Renal cortex interstitium (tissue), 15 donors: ENCODE measurements around the gene OR6C2. TPM values are rescaled to one million over a fixed set of nuclear protein-coding genes. Genes with fewer than 3 reads are reported as not detected.
"Not testable (repeated sequence)": the region's sequence is repeated elsewhere in the genome, so short reads cannot be mapped to it uniquely, and the experiment has no call there.

Experiments used
- DNase-seq, 11 donors: peaks; one replicate each; pipeline ENCODE4 v3.0.0-alpha.2; 2013; ENCODE audit warnings: low read depth in 9 of 11, low spot score in 4 of 11; ENCODE audit errors: extremely low read depth in 1 of 11
- long read RNA-seq, 16 experiments: transcript quantifications; one replicate each; lab custom pipeline, GENCODE V29; 2026
- polyA plus RNA-seq, 3 donors: library from polyadenylated mRNA; unstranded; fragments of 120-200 nt; gene quantifications; one replicate each; pipeline ENCODE4 v1.2.1, GENCODE V29; 2013; ENCODE audit not compliant: insufficient read length in 3 of 3

OR6C2 gene
- polyA plus RNA-seq: not detected
- long read RNA-seq, donor 1: 0 reads
- long read RNA-seq, donor 2: 0 reads
- long read RNA-seq, donor 3: 0 reads
- long read RNA-seq, donor 4: 0 reads
- long read RNA-seq, donor 5: 0 reads
- long read RNA-seq, donor 6: 0 reads
- long read RNA-seq, donor 7: 0 reads
- long read RNA-seq, donor 8: 0 reads
- long read RNA-seq, donor 9: 0 reads
- long read RNA-seq, donor 10: 0 reads
- long read RNA-seq, donor 11: 0 reads
- long read RNA-seq, donor 12: 0 reads
- long read RNA-seq, donor 13: 0 reads
- long read RNA-seq, donor 14: 0 reads
- long read RNA-seq, donor 15: 0 reads
- long read RNA-seq, donor 16: 0 reads

DNA sequence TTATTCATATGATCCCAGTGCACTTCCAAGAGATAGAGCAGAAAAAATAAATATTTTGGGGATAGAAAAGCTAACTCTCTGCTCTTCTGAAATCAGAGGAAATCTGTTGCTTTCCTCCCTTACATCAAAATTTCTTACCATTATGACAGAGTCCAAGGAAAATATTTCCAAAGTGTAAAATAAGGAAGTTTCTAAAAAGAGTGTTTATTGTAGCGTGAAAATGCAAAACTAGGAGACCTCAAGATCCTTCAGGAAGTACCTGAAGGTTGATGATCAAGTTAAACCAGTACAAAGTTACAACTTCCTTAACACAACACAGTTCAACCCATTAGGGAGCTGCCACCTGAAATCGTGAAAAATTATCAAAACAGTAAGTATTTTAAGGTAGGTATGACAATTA lies at the start of gene OR6C2:
Gene OR6C2, plus strand, starts transcription at position 301 of the 400 bp plus-strand sequence. CDS start 8,138 bp downstream, outside the sequence.
- peak in 1 of 11 donors; percentile 1 for DNase-seq

DNA sequence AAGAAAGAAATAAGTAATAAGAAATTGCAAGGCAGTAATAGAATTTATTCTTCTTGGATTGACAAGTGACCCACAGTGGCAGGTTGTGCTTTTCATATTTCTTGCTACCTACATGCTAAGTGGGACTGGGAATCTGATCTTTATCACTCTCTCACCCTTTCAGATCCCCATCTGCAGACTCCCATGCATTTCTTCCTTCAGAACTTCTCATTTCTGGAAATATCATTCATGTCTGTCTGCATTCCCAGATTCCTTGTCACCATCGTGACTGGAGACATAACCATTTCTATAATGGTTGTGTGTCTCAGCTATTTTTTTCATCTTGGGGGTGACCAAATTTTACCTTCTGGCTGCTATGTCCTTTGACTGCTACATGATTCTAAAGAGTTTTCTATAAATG lies 47.5 kb upstream of the OR6C2 start:
- no peak for DNase-seq

DNA sequence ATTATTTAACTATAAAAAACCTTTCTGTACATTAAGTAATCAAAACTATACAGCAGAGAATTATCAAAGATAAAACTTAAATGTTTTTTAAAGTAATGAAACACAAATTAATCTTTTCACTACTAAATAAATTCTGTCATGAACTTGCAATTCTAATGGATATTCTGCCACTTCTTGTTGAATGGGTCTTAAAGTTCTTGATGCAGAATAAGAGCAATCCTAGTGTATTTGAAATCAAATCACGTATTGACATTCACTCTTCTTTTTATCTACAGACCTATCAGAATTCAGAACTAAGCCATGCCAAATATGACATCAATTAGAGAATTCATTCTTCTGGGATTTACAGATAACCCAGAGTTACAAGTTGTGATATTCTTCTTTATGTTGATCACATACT lies 43.6 kb upstream of the OR6C2 start, which contains the start of gene OR6C65:
Gene OR6C65, plus strand, starts transcription at position 301 of the 400 bp plus-strand sequence. Its CDS starts 0 bp downstream, at position 301.
- no peak for DNase-seq

DNA sequence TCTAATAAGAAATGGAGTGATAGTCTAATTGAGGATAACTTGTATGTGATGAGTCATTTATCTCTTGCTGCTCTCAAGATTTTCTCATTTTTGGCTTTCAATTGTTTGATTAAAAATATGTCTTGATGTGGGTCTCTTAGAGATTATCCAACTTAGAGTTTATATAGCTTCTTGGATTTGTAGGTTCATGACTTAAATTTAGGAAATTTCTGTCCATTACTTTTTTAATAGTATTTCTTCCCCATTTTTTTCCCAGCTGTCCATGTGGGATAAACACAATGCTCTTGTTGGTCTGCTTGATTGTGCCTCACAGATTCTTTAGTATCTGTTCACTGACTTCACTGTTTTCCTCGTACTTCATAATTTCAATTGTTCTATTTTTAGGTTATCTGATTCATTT lies 36.0 kb upstream of the OR6C2 start:
- no peak for DNase-seq

DNA sequence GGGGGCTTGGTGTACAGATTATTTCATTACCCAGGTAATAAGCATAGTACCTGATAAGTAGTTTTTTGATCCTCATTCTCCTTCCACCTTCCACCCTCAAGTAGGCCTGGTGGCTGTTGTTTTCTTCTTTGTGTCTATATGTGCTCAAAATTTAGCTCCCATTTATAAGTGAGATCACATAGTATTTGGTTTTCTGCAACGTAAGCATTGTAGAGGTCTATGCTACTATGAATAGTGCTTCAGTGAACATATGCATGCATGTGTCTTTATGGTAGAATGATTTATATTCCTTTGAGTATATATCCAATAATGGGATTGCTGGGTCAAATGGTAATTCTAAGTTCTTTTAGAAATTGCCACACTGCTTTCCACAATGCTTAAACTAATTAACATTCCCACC lies 34.7 kb upstream of the OR6C2 start:
- DNase-seq: not testable (repeated sequence)

DNA sequence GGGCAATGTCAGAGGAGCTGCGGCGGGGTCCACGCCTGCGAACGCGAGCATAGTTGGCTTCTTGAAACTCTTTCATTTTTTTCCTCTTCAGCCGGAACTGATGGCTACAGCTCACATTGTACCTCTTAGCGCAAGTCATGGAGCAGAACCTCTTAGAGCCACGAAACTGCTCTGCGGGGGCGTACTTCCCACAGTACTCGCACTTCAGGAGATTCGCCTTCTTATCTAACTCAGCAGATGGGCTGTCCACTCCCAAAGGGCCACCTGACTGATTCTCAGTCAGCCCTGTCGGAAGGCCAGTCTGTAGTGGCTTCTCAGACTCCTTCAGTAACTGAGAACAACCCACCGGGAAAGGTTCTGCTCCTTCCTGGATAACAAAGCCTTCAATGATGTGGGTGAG lies 31.7 kb upstream of the OR6C2 start:
- not testable (repeated sequence) for DNase-seq

DNA sequence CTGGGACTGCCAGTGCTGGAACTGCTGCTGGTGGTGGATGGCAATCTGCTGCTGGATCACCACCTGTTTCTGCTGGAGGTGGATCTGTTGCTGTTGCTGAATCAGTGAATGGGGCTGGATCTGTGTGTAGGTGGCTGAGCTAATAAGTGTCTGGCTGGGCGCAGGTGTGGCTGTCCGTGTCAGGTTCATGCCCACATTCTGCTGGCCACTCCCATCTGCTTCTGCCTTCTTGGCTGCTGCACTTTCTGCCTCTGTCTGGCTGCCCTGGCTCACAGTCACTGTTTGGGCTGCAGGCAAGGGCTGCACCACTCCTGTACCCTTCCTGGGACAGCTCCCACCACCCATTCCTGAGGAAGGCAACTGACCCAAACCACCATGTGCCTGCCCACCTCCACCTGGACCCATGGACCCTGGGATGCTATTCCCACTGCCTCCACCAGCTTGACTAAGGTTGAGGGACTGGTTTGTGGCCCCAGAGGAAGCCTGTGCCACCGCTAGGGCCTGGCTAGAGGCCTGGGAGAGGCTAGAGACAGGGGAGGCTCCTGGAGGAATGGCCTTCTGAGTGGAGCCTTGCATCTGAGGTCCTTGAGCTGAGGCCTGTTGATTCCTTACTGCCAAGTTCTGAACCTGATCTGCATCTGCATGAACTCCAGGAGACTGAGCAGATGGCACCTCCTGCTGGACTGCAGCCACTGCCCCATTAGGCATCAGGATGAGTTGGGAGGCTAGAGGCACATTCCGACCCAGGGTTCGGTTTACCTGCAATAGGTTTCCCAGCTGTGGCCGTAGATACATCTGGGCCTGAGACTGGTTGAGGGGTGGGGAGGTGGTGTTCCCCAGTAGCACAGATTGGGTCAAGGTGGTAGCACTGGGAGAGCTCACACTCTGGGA lies 30.1 kb upstream of the OR6C2 start:
- not testable (repeated sequence) for DNase-seq

DNA sequence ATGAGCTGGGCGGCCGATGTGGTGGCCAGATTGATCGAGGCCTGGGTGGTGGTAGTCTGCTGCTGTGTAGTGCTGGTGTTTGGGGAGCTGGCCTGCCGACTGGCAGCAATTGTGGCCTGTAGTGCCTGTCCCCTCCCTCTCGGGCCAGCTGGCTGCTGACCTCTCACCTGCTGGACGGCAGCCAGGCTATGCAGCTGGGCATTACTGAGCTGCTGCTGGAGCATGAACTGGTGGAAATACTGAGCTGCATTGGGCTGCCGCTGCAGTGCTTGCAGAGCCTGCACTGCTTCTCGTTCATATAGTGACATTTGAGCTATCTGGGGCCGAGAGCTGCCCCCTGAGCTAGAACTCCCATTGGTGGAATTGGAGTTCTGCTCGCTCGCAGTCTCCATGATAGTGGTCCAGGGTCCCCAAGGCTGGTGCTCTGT lies 29.5 kb upstream of the OR6C2 start:
- peak in 6 of 11 donors; percentile 2 to 15 (median 2) for DNase-seq

DNA sequence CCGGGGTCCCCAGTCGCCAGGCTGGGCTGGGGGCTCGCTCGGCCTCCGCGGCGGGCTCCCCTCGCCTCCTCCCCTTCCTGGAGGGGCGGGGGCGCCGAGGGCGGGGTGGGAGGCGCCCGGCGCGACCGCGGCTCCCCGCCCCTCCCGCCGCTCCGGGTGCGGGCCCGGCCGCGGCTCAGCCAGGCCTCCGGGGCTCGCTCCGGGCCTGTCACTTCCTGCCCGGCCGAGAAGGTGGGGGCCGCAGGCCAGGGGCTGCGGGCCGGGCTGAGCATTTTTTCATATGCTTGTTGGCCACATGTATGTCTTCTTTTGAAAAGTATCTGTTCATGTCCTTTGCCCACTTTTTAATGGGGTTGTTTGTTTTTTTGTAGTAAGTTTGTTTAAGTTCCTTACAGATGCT lies 29.0 kb upstream of the OR6C2 start:
- DNase-seq: not testable (repeated sequence)

DNA sequence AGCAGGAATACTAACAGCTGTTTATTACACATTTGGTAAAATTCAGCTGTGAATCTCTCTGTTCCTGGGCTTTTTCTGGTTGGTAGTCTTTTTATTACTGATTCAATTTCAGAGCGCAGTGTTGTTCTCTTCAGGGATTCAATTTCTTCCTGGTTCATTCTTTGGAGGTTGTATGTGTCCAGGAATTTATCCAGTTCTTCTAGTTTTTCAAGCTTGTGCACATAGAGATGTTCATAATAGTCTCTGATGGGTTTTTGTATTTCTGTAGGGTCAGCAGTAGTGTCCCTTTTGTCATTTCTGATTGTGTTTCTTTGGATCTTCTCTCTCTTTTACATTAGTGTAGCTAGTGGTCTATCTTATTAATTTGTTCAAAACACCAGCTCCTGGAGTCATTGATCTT lies 26.9 kb upstream of the OR6C2 start:
- DNase-seq: no peak

DNA sequence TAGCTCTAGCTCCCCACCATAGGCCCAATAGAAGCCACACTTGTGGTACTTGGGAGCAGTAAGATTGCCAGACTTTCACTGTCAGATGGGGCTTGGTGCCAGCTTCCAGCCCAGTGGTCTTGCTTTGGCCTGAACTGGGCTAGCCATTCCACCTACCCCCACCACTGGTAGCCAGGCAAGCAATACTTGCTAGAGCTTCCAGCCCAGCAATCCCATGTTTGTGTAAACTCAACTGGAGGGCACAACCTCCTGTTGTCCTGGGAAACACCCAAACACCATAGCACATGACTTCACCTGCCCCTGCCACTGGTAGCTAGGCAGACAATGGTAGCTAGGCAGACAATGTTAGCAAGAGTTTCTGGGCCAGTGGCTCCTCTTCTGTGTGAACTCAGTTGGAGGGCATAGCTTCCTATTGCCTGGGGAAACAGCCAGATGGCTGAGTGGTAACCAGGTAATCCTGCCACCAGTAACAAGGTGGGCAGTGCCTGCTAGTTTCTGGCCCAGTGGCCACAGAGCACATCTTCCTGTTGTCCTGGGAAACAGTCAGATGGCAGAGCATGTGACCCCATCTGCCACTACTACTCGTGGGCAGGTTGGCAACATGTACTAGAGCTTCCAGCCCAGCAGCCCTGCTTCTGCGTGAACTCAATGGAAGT lies 23.4 kb upstream of the OR6C2 start:
- no peak for DNase-seq

DNA sequence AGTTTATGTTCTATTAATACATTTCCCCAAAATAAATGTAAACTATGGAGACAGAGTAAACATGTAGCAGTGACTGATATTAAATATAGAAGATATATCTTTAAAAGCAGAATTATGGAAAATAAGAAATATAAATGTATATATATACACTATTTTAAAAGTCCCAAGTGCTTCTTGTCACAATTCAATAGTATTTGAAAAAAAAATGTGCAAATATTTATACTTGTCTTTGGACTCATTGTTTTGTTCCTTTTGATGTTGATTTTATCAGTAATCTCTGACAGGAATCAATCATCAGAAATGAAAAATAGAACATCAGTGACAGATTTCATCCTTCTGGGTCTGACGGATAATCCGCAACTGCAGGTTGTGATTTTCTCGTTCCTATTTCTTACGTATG lies 17.9 kb upstream of the OR6C2 start, which contains the start of gene OR6C76:
Gene OR6C76, plus strand, starts transcription at position 301 of the 400 bp plus-strand sequence. Its CDS starts 0 bp downstream, at position 301.
- DNase-seq: no peak

DNA sequence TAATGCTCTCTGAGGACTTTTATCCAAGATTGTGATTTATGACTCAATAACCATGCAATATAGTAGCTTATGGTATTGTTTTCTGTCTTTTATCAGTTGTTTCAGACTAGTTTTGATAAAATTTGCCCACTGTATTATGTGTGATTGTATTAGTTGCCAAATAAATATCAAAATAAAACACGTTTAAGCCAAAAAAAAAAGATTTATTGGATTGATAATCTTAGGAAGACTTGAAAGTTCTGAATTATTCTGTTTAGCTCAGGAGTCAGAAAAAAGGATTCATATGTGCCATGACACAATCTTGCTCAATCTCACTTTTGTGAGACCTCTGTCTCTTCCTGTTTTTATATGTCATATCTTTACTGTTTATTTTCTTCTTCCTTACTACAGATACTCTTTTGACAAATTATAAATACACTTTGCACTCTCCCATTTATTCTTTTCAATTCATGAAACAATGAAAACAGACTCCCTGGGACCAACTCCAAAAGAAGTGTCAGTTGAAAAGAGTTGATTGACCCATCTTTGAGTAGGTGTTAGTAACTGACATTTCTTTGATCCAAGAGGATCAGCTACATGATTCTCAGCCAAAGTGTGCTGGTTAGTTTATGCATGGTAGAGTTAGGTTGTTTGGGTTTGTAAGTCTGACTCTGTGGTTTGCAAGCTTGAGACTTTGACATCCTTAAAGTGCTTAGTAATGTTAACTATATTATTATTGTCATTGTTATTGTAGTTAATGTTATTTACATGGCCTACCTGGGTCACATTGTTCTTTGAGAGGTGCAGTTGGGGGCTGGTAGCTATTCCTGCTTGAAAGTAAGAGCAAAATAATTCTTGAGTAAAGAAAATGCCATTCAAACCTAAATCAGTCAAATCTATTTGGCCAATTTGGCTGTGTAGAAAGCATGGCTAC lies 15.3 kb upstream of the OR6C2 start:
- no peak for DNase-seq

DNA sequence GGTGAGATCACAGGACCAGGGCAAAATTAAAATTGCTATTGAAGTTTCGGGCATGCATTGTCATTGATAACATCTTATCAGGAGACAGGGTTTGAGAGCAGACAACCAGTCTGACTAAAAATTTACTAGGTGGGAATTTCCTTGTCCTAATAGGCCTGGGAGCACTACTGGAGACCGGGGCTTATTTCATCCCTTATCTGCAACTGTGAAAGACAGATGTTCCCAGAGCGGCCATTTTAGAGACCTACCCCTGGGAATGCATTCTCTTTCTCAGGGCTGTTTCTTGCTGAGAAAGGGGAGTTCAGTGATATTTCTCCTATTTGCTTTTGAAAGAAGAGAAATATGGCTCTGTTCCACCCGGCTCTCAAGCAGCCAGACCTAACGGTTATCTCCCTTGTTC lies 2.6 kb upstream of the OR6C2 start:
- not testable (repeated sequence) for DNase-seq

DNA sequence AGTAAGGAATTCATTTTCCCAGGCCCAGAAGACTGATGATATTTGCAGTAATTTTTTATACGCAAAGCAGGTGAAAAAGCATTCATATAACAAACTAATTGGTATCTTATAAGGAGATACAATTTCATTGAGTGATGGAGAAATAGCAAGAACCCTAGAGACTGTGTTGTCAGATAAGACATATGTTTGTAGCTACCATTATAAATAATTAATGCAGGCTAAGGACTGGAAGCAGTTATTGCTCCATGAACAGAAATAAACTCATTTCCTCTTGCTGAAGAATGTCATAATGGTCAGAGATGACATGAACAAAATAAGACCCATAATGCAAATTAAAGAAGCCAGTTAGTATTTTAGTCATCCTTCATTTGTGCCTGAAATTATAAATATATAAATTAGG lies 1.5 kb downstream of the OR6C2 start:
- no peak for DNase-seq

DNA sequence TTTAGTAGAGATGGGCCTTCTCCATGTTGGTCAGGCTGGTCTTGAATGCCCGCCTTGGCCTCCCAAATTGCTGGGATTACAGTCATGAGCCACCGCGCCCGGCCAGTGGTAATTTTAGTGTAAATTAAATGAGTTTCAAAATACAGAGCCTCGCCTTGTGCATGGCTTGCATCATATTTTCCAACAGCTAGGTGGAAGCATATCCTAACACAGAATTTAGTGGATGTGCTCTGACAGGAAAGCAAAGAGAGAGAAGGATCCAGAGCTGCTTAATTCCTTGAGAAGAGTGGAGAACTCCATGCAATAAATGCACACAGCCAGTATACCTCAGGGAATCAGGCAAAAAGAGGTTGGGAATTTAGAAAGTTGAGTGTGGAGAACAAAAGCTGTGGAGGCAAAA lies 2.5 kb downstream of the OR6C2 start:
- peak in 1 of 11 donors; percentile 3 for DNase-seq

DNA sequence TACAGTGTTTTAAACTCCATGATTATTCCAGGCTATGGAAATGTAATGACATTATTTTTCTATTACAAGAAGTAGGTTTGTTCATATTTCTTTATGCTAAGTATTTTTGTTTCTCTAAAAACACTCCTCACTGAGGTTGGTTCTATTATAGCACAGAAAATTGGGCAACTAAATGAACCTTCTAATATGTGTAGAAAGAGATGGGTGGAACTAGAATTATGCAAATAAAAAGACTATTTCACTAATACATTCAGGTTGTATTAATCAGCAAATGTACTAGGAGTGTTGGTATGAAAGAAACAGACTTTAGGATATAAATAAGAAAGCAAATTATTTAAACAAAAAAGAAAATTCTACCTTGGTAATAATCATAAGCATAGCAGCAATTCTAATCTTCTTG lies 4.9 kb downstream of the OR6C2 start:
- no peak for DNase-seq

DNA sequence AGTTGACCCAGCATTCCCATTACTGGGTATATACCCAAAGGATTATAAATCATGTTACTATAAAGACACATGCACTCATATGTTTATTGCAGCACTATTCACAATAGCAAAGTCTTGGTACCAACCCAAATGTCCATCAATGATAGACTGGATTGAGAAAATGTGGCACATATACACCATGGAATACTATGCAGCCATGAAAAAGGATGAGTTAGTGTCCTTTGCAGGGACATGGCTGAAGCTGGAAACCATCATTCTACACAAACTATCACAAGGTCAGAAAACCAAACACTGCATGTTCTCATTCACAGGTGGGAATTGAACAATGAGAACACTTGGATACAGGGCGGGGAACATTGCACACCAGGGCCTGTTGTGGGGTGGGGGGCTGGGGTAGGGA lies 21.1 kb downstream of the OR6C2 start:
- DNase-seq: not testable (repeated sequence)
